Stimulated activated CD4-positive, alpha-beta T cell treated with anti-CD3 and anti-CD28 coated beads, Interleukin-15, amount 100 ng/mL, for 1 hour (primary cell): ENCODE measurements around the gene PCDHB4.
"Not testable (repeated sequence)": the region's sequence is repeated elsewhere in the genome, so short reads cannot be mapped to it uniquely, and the experiment has no call there.

Experiments
- DNase-seq, 2 donors: peaks; one replicate each; pipeline ENCODE4 v3.0.0-alpha.2; 2020; ENCODE audit warnings: low read depth in 1 of 2, low spot score in 1 of 2

The PCDHB4 gene

DNA sequence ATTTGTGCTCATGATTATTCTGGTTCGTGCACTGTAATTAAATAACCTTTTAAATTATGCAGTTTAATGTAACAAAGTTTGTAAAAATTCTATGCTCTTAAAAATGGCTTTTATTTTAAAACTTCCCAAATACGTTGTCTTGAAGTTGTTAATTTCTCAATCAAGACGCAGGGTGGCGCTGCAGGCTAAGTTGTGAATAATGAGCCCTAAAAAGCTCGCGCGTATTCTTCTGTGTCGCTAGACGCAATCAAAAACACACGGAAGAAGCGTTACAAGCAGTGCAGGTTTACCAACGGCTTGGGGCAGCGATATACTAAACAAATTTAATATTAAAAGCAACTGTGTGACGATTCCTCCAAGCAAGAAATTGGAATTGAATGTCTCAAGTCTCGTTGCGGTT, at the start of gene PCDHB4:
PCDHB4 (plus strand) TSS at position 256 of the 400 bp plus-strand sequence. CDS start 181 bp downstream, outside the sequence.
- no peak for DNase-seq

DNA sequence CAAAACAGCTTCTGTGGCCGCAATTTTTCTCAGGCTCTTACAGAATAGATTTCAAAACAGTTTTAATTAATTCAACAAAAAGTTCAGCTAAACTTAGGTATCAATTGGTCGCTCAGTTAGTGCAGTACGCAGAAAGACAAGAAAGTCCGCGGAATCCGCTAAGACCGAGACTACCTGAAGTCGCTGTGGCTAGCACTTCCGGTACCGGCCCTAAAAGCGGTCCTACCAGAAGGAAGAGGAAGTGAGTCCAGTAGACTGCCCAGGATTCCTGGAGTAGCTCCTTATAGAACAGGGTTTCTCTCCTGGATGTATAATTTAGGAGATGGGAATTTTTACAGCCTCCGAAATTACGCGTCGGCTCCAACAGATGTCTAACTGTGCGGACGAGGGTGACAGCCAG, 43.8 kb upstream of the PCDHB4 start:
- DNase-seq: no peak

DNA sequence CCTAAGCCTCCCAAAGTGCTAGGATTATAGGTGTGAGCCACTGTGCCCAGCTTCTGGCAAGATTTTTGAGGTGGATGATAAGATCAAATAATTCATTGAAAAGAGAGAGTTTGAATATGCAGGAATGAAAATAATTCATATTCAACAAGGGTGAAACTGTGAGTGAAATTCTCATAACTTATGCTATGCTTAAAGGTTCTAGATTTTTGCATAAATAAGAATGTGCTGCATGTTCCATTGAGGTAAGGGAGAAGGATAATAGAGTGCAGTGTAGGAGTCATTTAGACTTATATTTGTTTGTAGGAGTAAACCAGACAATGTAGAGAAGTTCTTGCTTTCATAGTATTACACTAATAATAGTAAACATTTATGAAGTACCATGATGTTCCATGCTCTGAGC, 39.4 kb upstream of the PCDHB4 start:
- DNase-seq: no peak

DNA sequence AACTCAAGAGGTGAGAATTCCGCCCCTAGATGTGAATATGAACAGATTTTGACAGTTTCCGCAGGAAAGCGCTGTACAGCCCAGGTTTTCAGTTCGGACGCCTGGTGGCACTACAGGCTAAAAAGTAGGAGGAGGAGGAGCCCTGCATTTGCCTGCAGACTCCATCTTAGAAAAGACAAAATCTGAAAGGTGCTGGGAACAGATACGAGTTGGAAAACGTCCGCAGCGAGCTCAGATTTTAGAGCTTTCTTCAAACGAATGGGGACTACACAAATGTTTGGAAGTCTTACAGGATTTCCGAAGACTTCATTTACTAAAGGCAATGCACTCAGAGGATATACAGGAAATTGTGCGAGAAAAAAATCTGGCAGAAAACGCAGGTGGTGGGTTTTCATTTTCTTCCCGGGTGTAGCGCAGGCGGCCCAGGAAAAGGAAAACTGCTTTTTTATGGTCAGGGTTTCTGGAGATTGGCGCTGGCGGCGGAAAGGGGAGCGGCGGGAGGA, 37.1 kb upstream of the PCDHB4 start:
- DNase-seq: peak in 1 of 2 donors; percentile 2

DNA sequence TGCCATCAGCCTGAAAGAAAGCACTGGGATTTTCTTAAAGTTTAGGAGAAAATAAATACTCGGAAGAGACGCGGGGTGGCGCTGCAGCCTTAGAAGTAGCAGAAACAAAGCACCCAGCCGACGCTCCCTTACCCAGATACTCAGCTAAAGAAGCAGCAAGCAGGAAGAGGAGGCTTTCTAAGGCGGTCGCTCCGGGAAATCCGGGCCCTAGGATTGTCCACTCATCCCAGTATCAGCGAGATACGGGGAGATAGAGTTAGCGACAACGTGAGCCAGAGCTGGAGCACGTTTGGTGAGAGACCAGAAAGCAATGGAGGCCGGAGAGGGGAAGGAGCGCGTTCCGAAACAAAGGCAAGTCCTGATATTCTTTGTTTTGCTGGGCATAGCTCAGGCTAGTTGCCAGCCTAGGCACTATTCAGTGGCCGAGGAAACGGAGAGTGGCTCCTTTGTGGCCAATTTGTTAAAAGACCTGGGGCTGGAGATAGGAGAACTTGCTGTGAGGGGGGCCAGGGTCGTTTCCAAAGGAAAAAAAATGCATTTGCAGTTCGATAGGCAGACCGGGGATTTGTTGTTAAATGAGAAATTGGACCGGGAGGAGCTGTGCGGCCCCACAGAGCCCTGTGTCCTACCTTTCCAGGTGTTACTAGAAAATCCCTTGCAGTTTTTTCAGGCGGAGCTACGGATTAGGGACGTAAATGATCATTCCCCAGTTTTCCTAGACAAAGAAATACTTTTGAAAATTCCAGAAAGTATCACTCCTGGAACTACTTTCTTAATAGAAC, 26.9 kb upstream of the PCDHB4 start, which contains the start of gene PCDHB2:
PCDHB2 (plus strand) TSS at position 135 of the 782 bp plus-strand sequence; CDS start at position 311, 176 bp downstream.
- DNase-seq: no peak

DNA sequence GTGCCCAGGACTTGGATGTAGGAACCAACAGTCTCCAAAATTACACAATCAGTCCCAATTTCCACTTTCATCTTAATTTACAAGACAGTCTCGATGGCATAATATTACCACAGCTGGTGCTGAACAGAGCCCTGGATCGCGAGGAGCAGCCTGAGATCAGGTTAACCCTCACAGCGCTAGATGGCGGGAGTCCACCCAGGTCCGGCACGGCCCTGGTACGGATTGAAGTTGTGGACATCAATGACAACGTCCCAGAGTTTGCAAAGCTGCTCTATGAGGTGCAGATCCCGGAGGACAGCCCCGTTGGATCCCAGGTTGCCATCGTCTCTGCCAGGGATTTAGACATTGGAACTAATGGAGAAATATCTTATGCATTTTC, 26.4 kb upstream of the PCDHB4 start:
- DNase-seq: no peak

DNA sequence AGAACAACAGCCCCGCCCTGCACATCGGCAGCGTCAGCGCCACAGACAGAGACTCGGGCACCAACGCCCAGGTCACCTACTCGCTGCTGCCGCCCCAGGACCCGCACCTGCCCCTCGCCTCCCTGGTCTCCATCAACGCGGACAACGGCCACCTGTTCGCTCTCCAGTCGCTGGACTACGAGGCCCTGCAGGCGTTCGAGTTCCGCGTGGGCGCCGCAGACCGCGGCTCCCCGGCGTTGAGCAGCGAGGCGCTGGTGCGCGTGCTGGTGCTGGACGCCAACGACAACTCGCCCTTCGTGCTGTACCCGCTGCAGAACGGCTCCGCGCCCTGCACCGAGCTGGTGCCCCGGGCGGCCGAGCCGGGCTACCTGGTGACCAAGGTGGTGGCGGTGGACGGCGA, 25.4 kb upstream of the PCDHB4 start:
- DNase-seq: not testable (repeated sequence)

DNA sequence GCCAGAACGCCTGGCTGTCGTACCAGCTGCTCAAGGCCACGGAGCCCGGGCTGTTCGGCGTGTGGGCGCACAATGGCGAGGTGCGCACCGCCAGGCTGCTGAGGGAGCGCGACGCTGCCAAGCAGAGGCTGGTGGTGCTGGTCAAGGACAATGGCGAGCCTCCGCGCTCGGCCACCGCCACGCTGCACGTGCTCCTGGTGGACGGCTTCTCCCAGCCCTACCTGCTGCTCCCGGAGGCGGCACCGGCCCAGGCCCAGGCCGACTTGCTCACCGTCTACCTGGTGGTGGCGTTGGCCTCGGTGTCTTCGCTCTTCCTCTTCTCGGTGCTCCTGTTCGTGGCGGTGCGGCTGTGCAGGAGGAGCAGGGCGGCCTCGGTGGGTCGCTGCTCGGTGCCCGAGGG, 25.0 kb upstream of the PCDHB4 start:
- DNase-seq: not testable (repeated sequence)

DNA sequence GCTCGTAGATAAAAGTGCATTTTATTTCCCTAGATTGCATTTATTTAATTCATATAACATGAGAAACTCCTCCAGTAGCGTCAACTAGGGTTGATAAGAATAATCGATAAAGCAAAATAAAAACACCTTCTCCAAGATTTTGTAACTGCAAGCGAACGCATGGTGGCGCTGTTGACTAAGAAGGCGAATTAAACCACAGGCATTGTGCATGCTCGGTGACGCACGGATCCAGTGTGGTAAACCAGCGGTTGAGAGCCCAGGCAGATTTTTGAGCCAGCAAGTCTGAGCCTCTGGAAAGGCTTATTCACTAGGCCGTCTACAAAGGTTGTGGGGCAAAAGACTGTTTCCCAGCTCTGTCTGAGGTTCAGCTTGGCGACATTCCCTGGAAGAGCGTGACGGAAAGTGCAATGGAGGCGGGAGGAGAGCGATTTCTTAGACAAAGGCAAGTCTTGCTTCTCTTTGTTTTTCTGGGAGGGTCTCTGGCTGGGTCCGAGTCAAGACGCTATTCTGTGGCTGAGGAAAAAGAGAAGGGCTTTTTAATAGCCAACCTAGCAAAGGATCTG, 21.3 kb upstream of the PCDHB4 start, which contains the start of gene PCDHB3:
PCDHB3 (plus strand) TSS at position 231 of the 563 bp plus-strand sequence; CDS start at position 408, 177 bp downstream.
- DNase-seq: peak in 1 of 2 donors; percentile 1

DNA sequence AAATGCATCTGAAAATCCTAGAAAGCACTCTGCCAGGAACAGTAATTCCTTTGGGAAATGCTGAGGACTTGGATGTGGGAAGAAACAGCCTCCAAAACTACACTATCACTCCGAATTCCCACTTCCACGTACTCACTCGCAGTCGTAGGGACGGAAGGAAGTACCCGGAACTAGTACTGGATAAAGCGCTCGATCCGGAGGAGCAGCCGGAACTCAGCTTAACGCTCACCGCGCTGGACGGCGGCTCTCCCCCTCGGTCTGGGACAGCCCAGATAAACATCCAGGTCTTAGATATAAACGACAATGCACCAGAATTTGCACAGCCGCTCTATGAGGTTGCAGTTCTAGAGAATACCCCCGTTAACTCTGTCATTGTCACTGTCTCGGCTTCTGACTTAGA, 20.6 kb upstream of the PCDHB4 start:
- no peak for DNase-seq

DNA sequence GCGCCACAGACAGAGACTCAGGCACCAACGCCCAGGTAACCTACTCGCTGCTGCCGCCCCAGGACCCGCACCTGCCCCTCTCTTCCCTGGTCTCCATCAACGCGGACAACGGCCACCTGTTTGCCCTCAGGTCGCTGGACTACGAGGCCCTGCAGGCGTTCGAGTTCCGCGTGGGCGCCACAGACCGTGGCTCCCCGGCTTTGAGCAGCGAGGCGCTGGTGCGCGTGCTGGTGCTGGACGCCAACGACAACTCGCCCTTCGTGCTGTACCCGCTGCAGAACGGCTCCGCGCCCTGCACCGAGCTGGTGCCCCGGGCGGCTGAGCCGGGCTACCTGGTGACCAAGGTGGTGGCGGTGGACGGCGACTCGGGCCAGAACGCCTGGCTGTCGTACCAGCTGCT, 19.5 kb upstream of the PCDHB4 start:
- DNase-seq: not testable (repeated sequence)

DNA sequence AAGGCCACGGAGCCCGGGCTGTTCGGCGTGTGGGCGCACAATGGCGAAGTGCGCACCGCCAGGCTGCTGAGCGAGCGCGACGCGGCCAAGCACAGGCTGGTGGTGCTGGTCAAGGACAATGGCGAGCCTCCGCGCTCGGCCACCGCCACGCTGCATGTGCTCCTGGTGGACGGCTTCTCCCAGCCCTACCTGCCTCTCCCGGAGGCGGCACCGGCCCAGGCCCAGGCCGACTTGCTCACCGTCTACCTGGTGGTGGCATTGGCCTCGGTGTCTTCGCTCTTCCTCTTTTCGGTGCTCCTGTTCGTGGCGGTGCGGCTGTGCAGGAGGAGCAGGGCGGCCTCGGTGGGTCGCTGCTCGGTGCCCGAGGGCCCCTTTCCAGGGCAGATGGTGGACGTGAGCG, 19.1 kb upstream of the PCDHB4 start:
- not testable (repeated sequence) for DNase-seq

DNA sequence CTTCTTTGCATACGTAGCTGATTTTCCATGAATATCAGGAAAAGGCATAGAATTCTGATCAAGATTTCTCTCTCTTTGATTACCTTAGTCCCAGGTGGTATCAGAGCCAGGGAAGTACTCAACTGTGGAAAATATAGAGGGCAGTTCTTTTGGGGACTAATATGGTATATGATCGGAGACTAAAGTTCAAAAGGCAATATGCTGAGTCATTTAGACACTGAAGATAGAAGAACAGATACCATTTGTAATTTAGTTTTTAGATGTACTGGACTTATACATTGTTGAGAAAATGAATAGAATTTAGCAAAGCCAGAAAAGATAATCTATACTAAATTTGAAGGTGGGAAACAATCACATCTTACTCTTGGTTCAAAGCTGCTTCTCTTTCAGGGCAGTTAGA, 16.3 kb upstream of the PCDHB4 start:
- no peak for DNase-seq

DNA sequence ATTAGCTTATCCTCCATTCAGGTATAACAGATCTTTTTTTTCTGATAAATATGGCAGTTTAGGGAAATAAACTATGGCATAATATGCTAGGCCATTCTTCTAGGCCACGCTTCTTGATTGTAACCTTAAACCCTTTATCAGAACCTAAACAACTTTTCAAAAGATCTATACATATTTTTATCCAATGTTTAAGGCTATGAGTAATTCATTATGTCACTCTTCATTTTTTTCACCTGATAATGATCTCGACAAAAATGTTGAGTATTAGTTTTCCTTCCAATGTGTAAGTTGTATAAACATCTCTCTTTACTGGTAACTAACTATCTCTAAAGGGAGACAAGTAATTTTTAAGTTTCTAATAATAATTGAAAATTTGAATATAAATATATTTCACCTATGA, 2.4 kb upstream of the PCDHB4 start:
- no peak for DNase-seq

DNA sequence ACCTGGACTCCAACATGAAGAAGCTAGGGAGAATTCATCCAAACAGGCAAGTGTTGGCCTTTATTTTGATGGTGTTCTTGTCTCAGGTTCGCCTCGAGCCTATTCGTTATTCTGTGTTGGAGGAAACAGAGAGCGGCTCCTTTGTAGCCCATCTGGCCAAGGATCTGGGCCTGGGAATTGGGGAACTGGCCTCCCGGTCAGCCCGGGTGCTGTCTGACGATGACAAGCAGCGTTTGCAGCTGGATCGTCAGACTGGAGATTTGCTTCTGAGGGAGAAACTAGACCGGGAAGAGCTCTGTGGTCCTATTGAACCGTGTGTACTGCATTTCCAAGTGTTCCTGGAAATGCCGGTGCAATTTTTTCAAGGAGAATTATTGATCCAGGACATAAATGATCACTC, 367 bp downstream of the PCDHB4 start:
- no peak for DNase-seq

DNA sequence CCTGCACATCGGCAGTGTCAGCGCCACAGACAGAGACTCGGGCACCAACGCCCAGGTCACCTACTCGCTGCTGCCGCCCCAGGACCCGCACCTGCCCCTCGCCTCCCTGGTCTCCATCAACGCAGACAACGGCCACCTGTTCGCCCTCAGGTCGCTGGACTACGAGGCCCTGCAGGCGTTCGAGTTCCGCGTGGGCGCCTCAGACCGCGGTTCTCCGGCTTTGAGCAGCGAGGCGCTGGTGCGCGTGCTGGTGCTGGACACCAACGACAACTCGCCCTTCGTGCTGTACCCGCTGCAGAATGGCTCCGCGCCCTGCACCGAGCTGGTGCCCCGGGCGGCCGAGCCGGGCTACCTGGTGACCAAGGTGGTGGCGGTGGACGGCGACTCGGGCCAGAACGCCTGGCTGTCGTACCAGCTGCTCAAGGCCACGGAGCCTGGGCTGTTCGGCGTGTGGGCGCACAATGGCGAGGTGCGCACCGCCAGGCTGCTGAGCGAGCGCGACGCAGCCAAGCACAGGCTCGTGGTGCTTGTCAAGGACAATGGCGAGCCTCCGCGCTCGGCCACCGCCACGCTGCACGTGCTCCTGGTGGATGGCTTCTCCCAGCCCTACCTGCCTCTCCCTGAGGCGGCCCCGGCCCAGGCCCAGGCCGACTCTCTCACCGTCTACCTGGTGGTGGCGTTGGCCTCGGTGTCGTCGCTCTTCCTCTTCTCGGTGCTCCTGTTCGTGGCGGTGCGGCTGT, 1.9 kb downstream of the PCDHB4 start:
- not testable (repeated sequence) for DNase-seq

DNA sequence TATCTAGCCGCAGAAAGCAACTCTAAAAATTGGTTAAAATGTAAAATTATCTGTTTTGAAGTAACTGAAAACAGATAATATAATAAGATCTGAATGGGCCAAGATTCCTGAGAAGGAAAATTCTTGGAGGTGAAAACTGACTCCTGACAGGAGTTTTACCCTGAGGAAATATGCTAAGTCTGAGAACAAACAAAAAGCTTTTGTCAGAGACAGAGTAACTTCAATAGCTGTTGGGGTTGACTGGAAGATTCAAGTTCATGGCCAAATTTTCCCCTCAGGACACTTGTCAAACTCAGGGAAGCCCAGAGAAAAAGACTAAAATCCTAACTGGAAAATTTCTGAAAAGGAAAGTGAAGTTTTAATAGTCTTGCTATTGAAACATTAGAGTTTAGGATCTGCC, 5.7 kb downstream of the PCDHB4 start:
- no peak for DNase-seq

DNA sequence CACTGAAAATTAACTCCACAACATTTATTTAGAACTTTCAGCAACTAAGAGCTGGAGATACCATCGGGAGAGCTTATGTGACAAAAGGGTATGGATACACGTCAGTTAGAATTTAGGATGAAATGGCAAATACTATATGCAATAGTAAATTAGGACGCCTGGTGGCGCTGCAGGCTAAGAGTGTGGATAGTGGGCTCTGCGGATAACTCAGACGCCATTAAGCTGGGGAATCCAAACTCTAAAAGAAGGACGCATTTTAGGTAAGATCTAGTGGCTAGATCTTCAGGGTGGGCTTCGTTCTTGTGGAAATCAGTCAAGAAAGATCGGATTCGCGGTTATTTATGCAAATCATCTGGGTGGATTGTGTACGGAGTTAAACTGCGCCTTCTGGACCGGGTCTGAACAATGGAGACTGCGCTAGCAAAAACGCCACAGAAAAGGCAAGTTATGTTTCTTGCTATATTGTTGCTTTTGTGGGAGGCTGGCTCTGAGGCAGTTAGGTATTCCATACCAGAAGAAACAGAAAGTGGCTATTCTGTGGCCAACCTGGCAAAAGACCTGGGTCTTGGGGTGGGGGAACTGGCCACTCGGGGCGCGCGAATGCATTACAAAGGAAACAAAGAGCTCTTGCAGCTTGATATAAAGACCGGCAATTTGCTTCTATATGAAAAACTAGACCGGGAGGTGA, 13.6 kb downstream of the PCDHB4 start, which contains the start of gene PCDHB5:
PCDHB5 (plus strand) TSS at position 177 of the 688 bp plus-strand sequence; CDS start at position 406, 229 bp downstream.
- no peak for DNase-seq

DNA sequence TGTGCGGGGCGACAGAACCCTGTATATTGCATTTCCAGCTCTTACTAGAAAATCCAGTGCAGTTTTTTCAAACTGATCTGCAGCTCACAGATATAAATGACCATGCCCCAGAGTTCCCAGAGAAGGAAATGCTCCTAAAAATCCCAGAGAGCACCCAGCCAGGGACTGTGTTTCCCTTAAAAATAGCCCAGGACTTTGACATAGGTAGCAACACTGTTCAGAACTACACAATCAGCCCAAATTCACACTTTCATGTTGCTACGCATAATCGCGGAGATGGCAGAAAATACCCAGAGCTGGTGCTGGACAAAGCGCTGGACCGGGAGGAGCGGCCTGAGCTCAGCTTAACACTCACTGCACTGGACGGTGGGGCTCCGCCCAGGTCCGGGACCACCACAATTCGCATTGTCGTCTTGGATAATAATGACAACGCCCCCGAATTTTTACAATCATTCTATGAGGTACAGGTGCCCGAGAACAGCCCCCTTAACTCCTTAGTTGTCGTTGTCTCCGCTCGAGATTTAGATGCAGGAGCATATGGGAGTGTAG, 14.2 kb downstream of the PCDHB4 start:
- DNase-seq: no peak

DNA sequence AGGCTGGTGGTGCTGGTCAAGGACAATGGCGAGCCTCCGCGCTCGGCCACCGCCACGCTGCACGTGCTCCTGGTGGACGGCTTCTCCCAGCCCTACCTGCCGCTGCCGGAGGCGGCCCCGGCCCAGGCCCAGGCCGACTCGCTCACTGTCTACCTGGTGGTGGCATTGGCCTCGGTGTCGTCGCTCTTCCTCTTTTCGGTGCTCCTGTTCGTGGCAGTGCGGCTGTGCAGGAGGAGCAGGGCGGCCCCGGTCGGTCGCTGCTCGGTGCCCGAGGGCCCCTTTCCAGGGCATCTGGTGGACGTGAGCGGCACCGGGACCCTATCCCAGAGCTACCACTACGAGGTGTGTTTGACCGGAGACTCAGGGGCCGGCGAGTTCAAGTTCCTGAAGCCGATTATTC, 15.7 kb downstream of the PCDHB4 start:
- not testable (repeated sequence) for DNase-seq

DNA sequence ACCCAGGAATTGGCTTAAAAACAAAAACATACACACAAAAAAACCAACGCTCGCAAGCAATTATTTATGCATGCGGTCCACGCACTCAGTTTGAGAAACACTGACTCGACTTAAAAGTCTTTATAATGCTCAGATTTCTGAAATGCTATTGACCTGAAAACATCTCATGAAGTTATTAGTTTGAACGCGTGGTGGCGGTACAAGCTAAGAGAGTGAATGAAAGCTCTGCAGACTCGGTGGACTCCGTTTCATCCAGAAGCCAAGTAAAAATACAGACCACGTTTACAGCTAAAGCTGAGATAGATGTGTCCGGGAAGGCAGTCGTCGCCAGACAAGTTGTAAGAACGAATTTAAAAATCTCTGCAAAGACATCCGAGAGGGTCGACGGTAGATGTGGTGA, 28.2 kb downstream of the PCDHB4 start, which contains the start of gene PCDHB6:
PCDHB6 (plus strand) TSS at position 246 of the 400 bp plus-strand sequence. CDS start 201 bp downstream, outside the sequence.
- DNase-seq: no peak
